ENCODE data around the gene SHH. TPM values are rescaled to one million over a fixed set of nuclear protein-coding genes. Genes with fewer than 3 reads are reported as not detected.

SHH gene
- 0.35 to 0.96 TPM (median 0.69 TPM) in 5 replicates for total RNA-seq (2022; extraction: Qiagen RNA extraction)

DNA sequence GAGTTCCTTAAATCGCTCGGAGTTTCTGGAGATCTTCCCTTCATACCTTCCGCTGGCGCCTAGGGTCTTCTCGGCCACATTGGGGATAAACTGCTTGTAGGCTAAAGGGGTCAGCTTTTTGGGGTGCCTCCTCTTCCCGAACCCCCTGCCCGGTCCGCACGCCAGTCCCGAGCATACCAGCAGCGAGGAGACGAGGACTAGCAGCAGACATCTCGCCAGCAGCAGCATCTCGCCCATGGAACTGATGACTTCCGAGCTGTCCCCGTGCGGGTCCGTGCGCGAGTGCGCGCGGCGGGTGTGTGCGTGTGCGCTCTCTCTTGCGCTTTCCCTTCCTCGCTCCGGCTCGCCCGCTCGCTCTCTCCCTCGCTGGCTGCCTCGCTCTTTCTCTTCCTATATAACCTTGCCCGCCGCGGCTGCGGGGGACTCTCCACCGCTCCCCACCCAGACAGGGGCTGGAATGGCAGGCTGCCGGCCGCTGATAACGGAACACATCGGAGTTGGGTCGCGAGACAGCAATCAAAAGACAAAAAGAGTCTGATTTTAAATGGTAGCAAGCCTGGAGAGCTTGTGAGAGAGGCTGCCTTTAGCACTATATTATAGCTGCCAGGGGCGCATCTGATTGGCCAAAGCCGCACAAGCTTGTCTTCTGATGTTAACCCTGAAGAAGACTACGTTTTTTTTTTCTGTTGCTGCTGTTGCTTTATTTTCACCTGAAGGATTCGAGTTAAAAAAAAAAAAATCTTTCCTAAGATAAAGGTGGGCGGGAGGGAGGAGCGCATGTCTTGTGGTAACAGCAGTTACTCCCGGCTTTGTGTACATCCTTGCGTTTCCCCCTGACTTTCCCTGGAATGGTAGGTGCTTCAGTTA is at the start of gene SHH:
Gene SHH (minus strand): TSS at position 569 of the 867 bp plus-strand sequence. CDS start 341 bp downstream, at position 228.

Other genes starting within 250 kb of the SHH start
- gene RBM33, start 167.8 kb downstream of the SHH start, total RNA-seq (2022; extraction: Qiagen RNA extraction), result 19.3 to 28.2 TPM (median 25.9 TPM) in 5 replicates